Measurements from ENCODE around the gene COL18A1. TPM values are rescaled to one million over a fixed set of nuclear protein-coding genes. Genes with fewer than 3 reads are reported as not detected.

Gene COL18A1
- polyA plus RNA-seq, 3 donors = 0.80 to 4.1 (median 1.1) TPM

DNA sequence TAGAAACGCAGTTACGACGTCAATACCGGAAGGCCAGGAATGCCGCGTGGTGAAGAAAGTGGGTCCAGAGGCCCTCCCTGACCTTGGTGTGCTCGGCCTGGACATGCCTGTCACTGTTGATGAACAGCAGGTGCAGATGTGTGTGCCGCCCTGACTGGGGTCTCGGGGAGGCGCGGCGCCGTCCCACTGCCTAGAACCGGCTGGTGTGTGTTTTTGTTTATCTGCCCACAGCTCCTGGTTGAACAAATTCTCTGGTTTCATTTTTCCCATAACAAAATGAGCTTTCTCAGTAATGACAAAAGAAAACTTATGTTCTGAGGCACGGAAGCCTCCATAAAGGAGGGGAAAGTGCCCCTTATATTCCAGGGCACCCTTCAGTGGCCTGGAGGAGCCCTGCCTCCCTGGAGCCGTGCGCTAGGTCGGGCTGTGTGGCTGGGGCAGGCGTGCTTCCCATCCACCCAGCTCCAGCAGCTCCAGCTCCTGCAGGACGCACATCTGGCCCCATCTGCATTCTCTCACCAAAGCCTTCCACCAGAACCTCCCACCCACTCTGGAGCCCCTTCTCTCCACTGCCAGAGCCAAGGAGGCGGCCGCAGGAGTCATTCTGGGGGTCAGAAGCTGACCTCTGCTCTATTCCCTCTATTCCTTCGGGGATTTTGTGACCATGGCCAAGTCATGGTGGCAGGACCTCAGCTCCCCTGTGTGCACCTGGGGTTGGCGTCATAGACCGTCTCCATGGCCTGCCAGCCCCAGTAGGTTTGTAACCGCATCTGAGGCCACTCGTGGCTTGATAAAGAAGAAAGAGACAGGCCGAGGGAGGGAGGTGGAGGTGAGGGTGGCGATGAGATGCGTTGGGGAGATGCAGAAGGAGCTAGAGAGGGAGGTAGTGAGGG lies 20.1 kb upstream of the COL18A1 start:
- Histone ChIP-seq H3K4me3 (replicated peaks in 1 of 3; ENCODE audit: low read depth in 2 of 3, low read length in 3 of 3) (no peak overlapping the region), H3K4me1 (ENCODE audit: control insufficient read depth in 1 of 2, insufficient read depth in 2 of 2, low read length in 2 of 2) (no peaks in the 10 kb centered on the region), H2AFZ (ENCODE audit: insufficient read depth, low read depth, low read length, poor library complexity, severe bottlenecking) (no peak overlapping the region), H3K9ac (ENCODE audit: insufficient read depth, low read length, poor library complexity, severe bottlenecking) (no peak overlapping the region), H3K36me3 (replicated peaks in 1 of 2; ENCODE audit: control insufficient read depth in 1 of 2, insufficient read depth in 2 of 2, low read length in 2 of 2) (no peaks in the 10 kb centered on the region), H3K27me3 (ENCODE audit: control insufficient read depth in 2 of 2, insufficient read depth in 2 of 2, low read length in 2 of 2) (no peaks in the 10 kb centered on the region), H3K9me3 (replicated peaks in 1 of 2; ENCODE audit: control insufficient read depth in 1 of 2, insufficient read depth in 1 of 2, low read length in 2 of 2) (no peaks in the 10 kb centered on the region), H4K20me1 (ENCODE audit: insufficient read depth, low read length) (no peaks in the 10 kb centered on the region), H3K4me2 (replicated peaks; ENCODE audit: extremely low read depth, low read length, poor library complexity, severe bottlenecking) (no peak overlapping the region), H3K79me2 (ENCODE audit: insufficient read depth, low read length) (no peaks in the 10 kb centered on the region), H3K27ac (ENCODE audit: low read depth in 1 of 2, low read length in 2 of 2) (no peak overlapping the region)
- H3K4me3 Mint-ChIP-seq = no peak overlapping the region
- TF ChIP-seq, protein P1, sequence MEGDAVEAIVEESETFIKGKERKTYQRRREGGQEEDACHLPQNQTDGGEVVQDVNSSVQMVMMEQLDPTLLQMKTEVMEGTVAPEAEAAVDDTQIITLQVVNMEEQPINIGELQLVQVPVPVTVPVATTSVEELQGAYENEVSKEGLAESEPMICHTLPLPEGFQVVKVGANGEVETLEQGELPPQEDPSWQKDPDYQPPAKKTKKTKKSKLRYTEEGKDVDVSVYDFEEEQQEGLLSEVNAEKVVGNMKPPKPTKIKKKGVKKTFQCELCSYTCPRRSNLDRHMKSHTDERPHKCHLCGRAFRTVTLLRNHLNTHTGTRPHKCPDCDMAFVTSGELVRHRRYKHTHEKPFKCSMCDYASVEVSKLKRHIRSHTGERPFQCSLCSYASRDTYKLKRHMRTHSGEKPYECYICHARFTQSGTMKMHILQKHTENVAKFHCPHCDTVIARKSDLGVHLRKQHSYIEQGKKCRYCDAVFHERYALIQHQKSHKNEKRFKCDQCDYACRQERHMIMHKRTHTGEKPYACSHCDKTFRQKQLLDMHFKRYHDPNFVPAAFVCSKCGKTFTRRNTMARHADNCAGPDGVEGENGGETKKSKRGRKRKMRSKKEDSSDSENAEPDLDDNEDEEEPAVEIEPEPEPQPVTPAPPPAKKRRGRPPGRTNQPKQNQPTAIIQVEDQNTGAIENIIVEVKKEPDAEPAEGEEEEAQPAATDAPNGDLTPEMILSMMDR (IDR thresholded peaks at IDR 0.05) = no peak
- WGBS (ENCODE audit: insufficient coverage) = 88% methylated on average over 13 of the region's 30 CpGs
- no peak overlapping the region for H3K27ac Mint-ChIP-seq
- no peaks in the 10 kb centered on the region for H3K36me3 Mint-ChIP-seq
- intact Hi-C loops (cut with micrococcal nuclease) = no loop called here
- peaks cover 5 to 13% (median 10%) of the 10 kb centered on the region in 3 donors for H3K27me3 Mint-ChIP-seq (ENCODE audit: low read depth in 3 of 3)
- no peaks in the 10 kb centered on the region for H3K4me1 Mint-ChIP-seq
- no peak for DNase-seq
- H3K9me3 Mint-ChIP-seq = peaks cover 0 to 2% (median 0%) of the 10 kb centered on the region in 7 donors

DNA sequence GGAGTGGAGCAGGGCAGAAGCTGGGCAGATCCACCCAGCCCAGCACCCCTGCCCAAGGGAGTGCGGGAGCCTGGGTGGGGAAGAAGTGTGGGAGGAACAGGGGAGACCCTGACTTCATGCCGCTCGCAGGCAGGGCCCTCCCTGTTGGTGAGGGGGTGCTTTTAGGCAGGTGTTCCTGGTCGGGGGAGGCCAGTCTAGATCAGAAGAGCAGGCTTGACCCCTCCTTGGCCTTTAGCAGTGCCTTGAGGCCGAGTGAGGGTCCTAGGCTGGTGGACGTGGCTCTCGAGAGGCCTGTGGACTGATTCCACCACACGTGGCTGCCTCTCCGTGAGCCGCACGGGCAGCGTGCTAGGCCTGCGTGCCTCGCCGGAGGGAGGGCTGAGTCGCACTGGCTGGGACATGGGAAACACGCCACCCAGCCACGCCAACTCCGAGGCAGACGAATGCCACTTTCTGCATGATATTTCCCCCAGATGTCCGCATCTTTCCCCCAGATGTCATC lies 19.4 kb upstream of the COL18A1 start:
- H3K9ac ChIP-seq (ENCODE audit: insufficient read depth, low read length, poor library complexity, severe bottlenecking) = no peak overlapping the region
- H3K4me2 ChIP-seq (replicated peaks; ENCODE audit: extremely low read depth, low read length, poor library complexity, severe bottlenecking) = no peak overlapping the region
- TF ChIP-seq, protein P1 (IDR thresholded peaks at IDR 0.05) = no peak
- 91% methylated on average over 15 of the region's 21 CpGs for WGBS (ENCODE audit: insufficient coverage)
- H2AFZ ChIP-seq (ENCODE audit: insufficient read depth, low read depth, low read length, poor library complexity, severe bottlenecking) = no peak overlapping the region
- Mint-ChIP-seq H3K36me3 (no peaks in the 10 kb centered on the region), H3K4me1 (no peaks in the 10 kb centered on the region), H3K27me3 (ENCODE audit: low read depth in 3 of 3) (peaks cover 3 to 13% (median 11%) of the 10 kb centered on the region in 3 donors), H3K9me3 (peaks cover 0 to 2% (median 0%) of the 10 kb centered on the region in 7 donors), H3K27ac (peak overlapping the region in 1 of 7 donors; percentile 28), H3K4me3 (no peak overlapping the region)
- no peaks in the 10 kb centered on the region for H3K9me3 ChIP-seq (replicated peaks in 1 of 2; ENCODE audit: control insufficient read depth in 1 of 2, insufficient read depth in 1 of 2, low read length in 2 of 2)
- H3K27me3 ChIP-seq (ENCODE audit: control insufficient read depth in 2 of 2, insufficient read depth in 2 of 2, low read length in 2 of 2) = no peaks in the 10 kb centered on the region
- no peaks in the 10 kb centered on the region for H4K20me1 ChIP-seq (ENCODE audit: insufficient read depth, low read length)
- H3K27ac ChIP-seq (ENCODE audit: low read depth in 1 of 2, low read length in 2 of 2) = no peak overlapping the region
- H3K79me2 ChIP-seq (ENCODE audit: insufficient read depth, low read length) = no peaks in the 10 kb centered on the region
- H3K4me1 ChIP-seq (ENCODE audit: control insufficient read depth in 1 of 2, insufficient read depth in 2 of 2, low read length in 2 of 2) = no peaks in the 10 kb centered on the region
- no peak for DNase-seq
- H3K36me3 ChIP-seq (replicated peaks in 1 of 2; ENCODE audit: control insufficient read depth in 1 of 2, insufficient read depth in 2 of 2, low read length in 2 of 2) = no peaks in the 10 kb centered on the region
- no peak overlapping the region for H3K4me3 ChIP-seq (replicated peaks in 1 of 3; ENCODE audit: low read depth in 2 of 3, low read length in 3 of 3)
- intact Hi-C loops (cut with micrococcal nuclease) = no loop called here

All from CD14-positive monocyte (primary cell).